Breast epithelium (tissue), 4 donors: Measurements from ENCODE around the gene BICC1. TPM values are rescaled to one million over a fixed set of nuclear protein-coding genes. Genes with fewer than 3 reads are reported as not detected.
"Not testable (repeated sequence)": the region's sequence is repeated elsewhere in the genome, so short reads cannot be mapped to it uniquely, and the experiment has no call there.

Source experiments
- DNase-seq, 2 donors: peaks; one replicate each; pipeline ENCODE4 v3.0.0-alpha.2; 2019; ENCODE audit warnings: low spot score in 2 of 2
- H3K27ac ChIP-seq, 2 donors: fragments of 200-600 bp; sonication (generic) in 1 of 2; one replicate each; pipeline ENCODE4 v1.5.1; 2016 to 2019; ENCODE audit warnings: mild to moderate bottlenecking in 1 of 2
- H3K27me3 ChIP-seq, 2 donors: fragments of 200-600 bp; sonication (generic) in 1 of 2; one replicate each; pipeline versions ENCODE4 v1.5.1 to v1.6.0; 2017 to 2019; ENCODE audit warnings: control low read depth in 1 of 2, mild to moderate bottlenecking in 1 of 2
- H3K36me3 ChIP-seq: fragments of 200-600 bp; one replicate; pipeline ENCODE4 v1.5.1; 2019
- H3K4me1 ChIP-seq, 2 donors: fragments of 200-600 bp; sonication (generic); one replicate each; pipeline ENCODE4 v1.5.1; 2016 to 2019; ENCODE audit warnings: control low read depth in 1 of 2
- H3K4me3 ChIP-seq, 3 donors: fragments of 200-600 bp; sonication (generic); 1 replicate in 2 of 3; 2 replicates in 1 of 3; pipeline ENCODE4 v1.5.1; 2016 to 2019; ENCODE audit warnings: mild to moderate bottlenecking in 3 of 3, moderate library complexity in 2 of 3
- H3K9me3 ChIP-seq, 2 donors: fragments of 200-600 bp; sonication (generic) in 1 of 2; one replicate each; pipeline ENCODE4 v1.5.1; 2016 to 2019; ENCODE audit warnings: control low read depth in 1 of 2
- POLR2A ChIP-seq: fragments of 450-650 bp; IDR thresholded peaks from one replicate; pipeline ENCODE4 v1.6.1; 2016; ENCODE audit warnings: antibody characterized with exemption, mild to moderate bottlenecking, moderate library complexity
- POLR2AphosphoS5 ChIP-seq, 3 donors: sonication (generic); formaldehyde crosslinking; IDR thresholded peaks; one replicate each; pipeline ENCODE4 v1.6.1; 2017; ENCODE audit warnings: antibody characterized with exemption in 3 of 3
- intact Hi-C: fragments of 100-400 bp; cut with DNase I; formaldehyde crosslinking; loops from one replicate; pipeline ENCODE4 v1.15.1; 2023; ENCODE audit warnings: low total_unique reads
- total RNA-seq, 3 donors: library from RNA; depleted of rRNA; stranded (reverse); fragments of >200 nt; gene quantifications; one replicate each; pipeline ENCODE4 v1.1.0, GENCODE V29; 2016
- TF ChIP-seq, protein P1 (sequence below), 3 donors: fragments of 450-650 bp; IDR thresholded peaks; one replicate each; pipeline ENCODE4 v1.5.1; 2016 to 2017; ENCODE audit warnings: antibody characterized with exemption in 3 of 3, mild to moderate bottlenecking in 3 of 3, moderate library complexity in 3 of 3

BICC1 gene
- total RNA-seq, 3 donors from 2014 or later, result 24.3 to 35.5 (median 26.2) TPM

DNA sequence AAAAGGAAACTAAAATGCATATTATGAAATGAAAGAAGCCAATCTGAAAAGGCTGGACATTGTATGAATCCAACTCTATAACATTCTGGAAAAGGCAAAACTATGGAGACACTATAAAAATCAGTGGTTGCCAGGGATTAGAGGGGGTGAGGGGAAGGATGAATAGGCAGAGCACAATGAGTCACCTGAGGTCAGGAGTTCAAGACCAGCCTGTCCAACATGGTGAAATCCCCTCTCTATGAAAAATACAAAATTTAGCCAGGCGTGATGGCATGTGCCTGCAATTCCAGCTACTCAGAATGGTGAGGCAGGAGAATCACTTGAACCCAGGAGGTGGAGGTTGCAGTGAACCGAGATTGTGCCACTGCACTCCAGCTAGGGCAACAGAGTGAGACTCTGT lies 338.9 kb downstream of the BICC1 start:
- Histone ChIP-seq H3K4me3 (no peak overlapping the region), H3K27ac (no peak overlapping the region), H3K36me3 (no peaks in the 10 kb centered on the region), H3K4me1 (no peaks in the 10 kb centered on the region), H3K9me3 (no peaks in the 10 kb centered on the region), H3K27me3 (no peaks in the 10 kb centered on the region)
- intact Hi-C loops, result no loop called here
- DNase-seq, result no peak
- TF ChIP-seq, protein P1, sequence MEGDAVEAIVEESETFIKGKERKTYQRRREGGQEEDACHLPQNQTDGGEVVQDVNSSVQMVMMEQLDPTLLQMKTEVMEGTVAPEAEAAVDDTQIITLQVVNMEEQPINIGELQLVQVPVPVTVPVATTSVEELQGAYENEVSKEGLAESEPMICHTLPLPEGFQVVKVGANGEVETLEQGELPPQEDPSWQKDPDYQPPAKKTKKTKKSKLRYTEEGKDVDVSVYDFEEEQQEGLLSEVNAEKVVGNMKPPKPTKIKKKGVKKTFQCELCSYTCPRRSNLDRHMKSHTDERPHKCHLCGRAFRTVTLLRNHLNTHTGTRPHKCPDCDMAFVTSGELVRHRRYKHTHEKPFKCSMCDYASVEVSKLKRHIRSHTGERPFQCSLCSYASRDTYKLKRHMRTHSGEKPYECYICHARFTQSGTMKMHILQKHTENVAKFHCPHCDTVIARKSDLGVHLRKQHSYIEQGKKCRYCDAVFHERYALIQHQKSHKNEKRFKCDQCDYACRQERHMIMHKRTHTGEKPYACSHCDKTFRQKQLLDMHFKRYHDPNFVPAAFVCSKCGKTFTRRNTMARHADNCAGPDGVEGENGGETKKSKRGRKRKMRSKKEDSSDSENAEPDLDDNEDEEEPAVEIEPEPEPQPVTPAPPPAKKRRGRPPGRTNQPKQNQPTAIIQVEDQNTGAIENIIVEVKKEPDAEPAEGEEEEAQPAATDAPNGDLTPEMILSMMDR (IDR thresholded peaks at IDR 0.05), result no peak
- TF ChIP-seq POLR2A, result no peak
- no peak for TF ChIP-seq POLR2AphosphoS5 (IDR thresholded peaks at IDR 0.05)

DNA sequence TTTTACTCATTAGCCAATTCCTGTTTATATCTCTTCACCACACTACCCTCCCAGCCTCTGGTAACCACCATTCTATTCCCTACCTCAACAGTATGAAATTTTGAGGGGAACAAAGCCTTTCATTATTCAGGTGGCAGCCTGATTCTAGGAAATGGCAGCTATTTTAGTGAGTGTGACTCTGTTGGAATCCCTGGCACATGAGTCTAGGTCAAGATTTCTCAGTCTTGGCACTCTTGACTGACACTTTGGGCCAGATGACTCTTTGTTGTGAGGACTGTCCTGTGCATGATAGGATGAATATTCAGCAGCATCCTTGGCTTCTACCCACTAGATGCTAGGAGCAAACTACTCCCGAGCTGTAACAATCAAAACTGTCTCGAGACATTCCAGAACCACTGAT lies 341.0 kb downstream of the BICC1 start:
- DNase-seq, result no peak
- Histone ChIP-seq H3K27ac (no peak overlapping the region), H3K4me1 (no peaks in the 10 kb centered on the region), H3K4me3 (no peak overlapping the region), H3K36me3 (no peaks in the 10 kb centered on the region), H3K27me3 (no peaks in the 10 kb centered on the region), H3K9me3 (peaks cover 0 to 8% of the 10 kb centered on the region in 2 donors)
- intact Hi-C loops, result no loop called here
- TF ChIP-seq POLR2A (no peak), POLR2AphosphoS5 (IDR thresholded peaks at IDR 0.05) (no peak)
- TF ChIP-seq, protein P1 (IDR thresholded peaks at IDR 0.05), result no peak

DNA sequence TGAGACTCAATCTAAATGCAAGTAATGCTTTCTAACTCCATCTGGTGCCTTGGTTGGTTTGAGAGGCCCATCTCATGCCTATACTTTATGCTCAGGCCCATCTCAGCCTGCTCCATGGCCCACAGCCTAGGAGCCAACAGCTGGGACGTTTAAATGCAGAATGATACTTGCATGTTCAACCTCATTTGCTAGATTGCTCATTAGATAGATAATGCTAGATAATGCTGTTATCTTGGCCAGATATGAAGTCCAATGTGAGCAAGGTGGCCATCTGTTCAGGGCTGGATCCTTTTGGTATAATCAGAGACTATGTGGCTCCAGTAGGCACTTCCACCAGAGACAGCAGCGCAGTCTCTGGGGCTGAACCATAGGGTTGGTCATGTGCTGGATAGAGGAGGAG lies 342.1 kb downstream of the BICC1 start:
- Histone ChIP-seq H3K27me3 (no peaks in the 10 kb centered on the region), H3K4me1 (no peaks in the 10 kb centered on the region), H3K27ac (peak overlapping the region in 1 of 2 donors; percentile 19), H3K9me3 (peaks cover 0 to 9% of the 10 kb centered on the region in 2 donors), H3K4me3 (no peak overlapping the region), H3K36me3 (no peaks in the 10 kb centered on the region)
- DNase-seq, result no peak
- intact Hi-C loops, result no loop called here
- TF ChIP-seq POLR2AphosphoS5 (IDR thresholded peaks at IDR 0.05) (no peak), POLR2A (no peak)
- TF ChIP-seq, protein P1 (IDR thresholded peaks at IDR 0.05), result no peak

DNA sequence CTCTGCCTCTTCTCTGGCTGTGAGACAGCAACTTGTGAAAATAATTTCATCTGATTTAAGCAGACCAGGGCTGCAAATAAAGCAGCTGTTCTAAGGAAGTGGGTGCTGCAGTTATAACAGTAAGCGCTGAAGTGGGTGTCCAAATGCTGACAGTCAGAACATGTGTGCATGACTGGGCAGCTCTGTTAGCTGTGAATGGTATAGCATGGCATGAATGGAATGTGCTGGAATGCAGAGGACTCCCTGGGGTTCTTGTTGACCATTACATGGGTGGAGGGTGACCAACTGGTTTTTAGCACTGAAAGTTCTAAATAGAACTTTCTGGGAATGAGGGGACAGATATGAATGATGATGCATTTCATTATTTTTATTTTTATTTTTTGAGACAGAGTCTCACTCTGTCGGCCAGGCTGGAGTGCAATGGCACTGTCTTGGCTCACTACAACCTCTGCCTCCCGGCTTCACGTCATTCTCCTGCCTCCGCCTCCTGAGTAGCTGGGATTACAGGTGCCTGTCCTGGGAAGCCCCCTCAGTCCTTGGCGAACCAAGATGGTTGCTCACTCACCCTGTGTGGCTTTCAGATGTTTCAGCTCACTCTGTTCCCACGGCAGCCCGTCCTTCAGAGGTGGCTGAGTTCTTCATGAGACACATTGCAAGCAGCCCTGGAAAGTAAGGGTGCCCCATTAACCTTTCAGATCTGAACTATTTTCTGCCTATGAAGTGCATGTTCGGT lies 344.0 kb downstream of the BICC1 start:
- H3K4me3 ChIP-seq, result no peak overlapping the region
- peak overlapping the region in 1 of 2 donors; percentile 52 for H3K27ac ChIP-seq
- H3K4me1 ChIP-seq, result no peaks in the 10 kb centered on the region
- H3K9me3 ChIP-seq, result peaks cover 0 to 9% of the 10 kb centered on the region in 2 donors
- peak in 1 of 2 donors; percentile 54 for DNase-seq
- no peaks in the 10 kb centered on the region for H3K36me3 ChIP-seq
- TF ChIP-seq, protein P1 (IDR thresholded peaks at IDR 0.05), result no peak
- TF ChIP-seq POLR2A (no peak), POLR2AphosphoS5 (IDR thresholded peaks at IDR 0.05) (peak in 1 of 3 donors; percentile 25)
- H3K27me3 ChIP-seq, result no peaks in the 10 kb centered on the region
- intact Hi-C loops, result no loop called here

- no peak for DNase-seq
- intact Hi-C loops, result no loop called here
- no peak for TF ChIP-seq POLR2A
- TF ChIP-seq, protein P1 (IDR thresholded peaks at IDR 0.05), result no peak
- TF ChIP-seq POLR2AphosphoS5 (IDR thresholded peaks at IDR 0.05), result no peak
- Histone ChIP-seq H3K27me3 (no peaks in the 10 kb centered on the region), H3K36me3 (no peaks in the 10 kb centered on the region), H3K4me3 (no peak overlapping the region), H3K4me1 (no peaks in the 10 kb centered on the region), H3K9me3 (peaks cover 0 to 9% of the 10 kb centered on the region in 2 donors), H3K27ac (peak overlapping the region in 1 of 2 donors; percentile 1)
Observed at GRCh38 chr10:58857251-58857805, 344.7 kb downstream of the BICC1 start.

DNA sequence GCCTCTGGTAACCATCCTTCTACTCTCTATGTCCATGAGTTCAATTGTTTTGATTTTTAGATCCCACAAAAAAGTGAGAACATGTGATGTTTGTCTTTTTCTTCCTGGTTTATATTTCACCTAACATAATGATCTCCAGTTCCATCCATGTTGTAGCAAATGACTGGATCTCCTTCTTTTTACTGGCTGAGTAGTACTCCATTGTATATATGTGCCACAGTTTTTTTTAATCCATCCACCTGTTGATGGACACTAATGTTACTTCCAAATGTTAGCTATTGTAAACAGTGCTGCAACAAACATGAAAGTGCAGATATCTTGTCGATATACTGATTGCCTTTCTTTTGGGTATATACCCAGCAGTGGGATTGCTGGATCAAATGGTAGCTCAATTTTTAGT lies 345.5 kb downstream of the BICC1 start:
- intact Hi-C loops, H3K4me1 ChIP-seq, H3K36me3 ChIP-seq, H3K27ac ChIP-seq, H3K9me3 ChIP-seq, H3K27me3 ChIP-seq, DNase-seq, H3K4me3 ChIP-seq: not testable (repeated sequence)
